COLO668 (cell line): ENCODE results near the gene SPAM1.
"Not testable (repeated sequence)": the region's sequence is repeated elsewhere in the genome, so short reads cannot be mapped to it uniquely, and the experiment has no call there.

Experiments used
- DNase-seq: peaks from one replicate; lab custom pipeline; 2025; ENCODE audit not compliant: unreplicated experiment; lab: John Stamatoyannopoulos, UW

SPAM1 gene

GRCh38 chr7:123948136-123948535 is 23.1 kb downstream of the SPAM1 start:
- no peak for DNase-seq

- DNase-seq, result no peak
These were observed 33.2 kb downstream of the SPAM1 start for GRCh38 chr7:123958186-123958703.

- DNase-seq, result no peak
These were observed 36.7 kb downstream of the SPAM1 start for GRCh38 chr7:123961771-123962170.

GRCh38 chr7:123966936-123967335 is 41.9 kb downstream of the SPAM1 start:
- no peak for DNase-seq

GRCh38 chr7:123972045-123972444 is 47.0 kb downstream of the SPAM1 start:
- no peak for DNase-seq

GRCh38 chr7:123972831-123973230 is 47.8 kb downstream of the SPAM1 start:
- DNase-seq, result no peak

- DNase-seq, result no peak
These were observed 49.4 kb downstream of the SPAM1 start for GRCh38 chr7:123974326-123974908.

GRCh38 chr7:123975084-123975483 is 50.0 kb downstream of the SPAM1 start:
- DNase-seq, result no peak

GRCh38 chr7:123977081-123977480 is 52.0 kb downstream of the SPAM1 start:
- DNase-seq, result no peak

GRCh38 chr7:123979876-123980275 is 54.8 kb downstream of the SPAM1 start:
- DNase-seq, result no peak

- no peak for DNase-seq
These were observed 62.4 kb downstream of the SPAM1 start for GRCh38 chr7:123987445-123987844.

- DNase-seq, result no peak
These were observed 68.0 kb downstream of the SPAM1 start for GRCh38 chr7:123992913-123993518.

- no peak for DNase-seq
These were observed 69.0 kb downstream of the SPAM1 start for GRCh38 chr7:123993996-123994395.

- no peak for DNase-seq
These were observed 69.4 kb downstream of the SPAM1 start for GRCh38 chr7:123994449-123994848.

GRCh38 chr7:123995617-123996326 is 70.7 kb downstream of the SPAM1 start:
- DNase-seq, result no peak

GRCh38 chr7:123996327-123996625 is 71.2 kb downstream of the SPAM1 start:
- no peak for DNase-seq

- DNase-seq, result no peak
These were observed 73.9 kb downstream of the SPAM1 start for GRCh38 chr7:123998921-123999320.

- no peak for DNase-seq
These were observed 74.7 kb downstream of the SPAM1 start for GRCh38 chr7:123999703-124000102.

- DNase-seq, result not testable (repeated sequence)
These were observed 83.3 kb downstream of the SPAM1 start for GRCh38 chr7:124008296-124008695.

- DNase-seq, result no peak
These were observed 84.3 kb downstream of the SPAM1 start for GRCh38 chr7:124009321-124009720.
